Measurements from ENCODE around the gene YY1.
"Not testable (repeated sequence)": the region's sequence is repeated elsewhere in the genome, so short reads cannot be mapped to it uniquely, and the experiment has no call there.

YY1 gene

GRCh38 chr14:100238419-100239210, at the start of gene YY1:
TSS of gene YY1 (plus strand) at chr14:100239144. CDS start at chr14:100239245, 101 bp downstream.
- peak; percentile 90 for DNase-seq (ENCODE audit: low read depth, low spot score)

GRCh38 chr14:100190126-100190525, 48.8 kb upstream of the YY1 start:
- DNase-seq (ENCODE audit: low read depth, low spot score) = no peak

GRCh38 chr14:100191584-100192249, 47.2 kb upstream of the YY1 start:
- DNase-seq (ENCODE audit: low read depth, low spot score) = no peak

GRCh38 chr14:100192250-100192671, 46.7 kb upstream of the YY1 start:
- no peak for DNase-seq (ENCODE audit: low read depth, low spot score)

- peak; percentile 94 for DNase-seq (ENCODE audit: low read depth, low spot score)
These were observed 46.1 kb upstream of the YY1 start for GRCh38 chr14:100192672-100193416.

GRCh38 chr14:100193417-100194357, 45.3 kb upstream of the YY1 start:
- no peak for DNase-seq (ENCODE audit: low read depth, low spot score)

GRCh38 chr14:100199240-100199860, 39.6 kb upstream of the YY1 start:
- no peak for DNase-seq (ENCODE audit: low read depth, low spot score)

- no peak for DNase-seq (ENCODE audit: low read depth, low spot score)
These were observed 38.6 kb upstream of the YY1 start for GRCh38 chr14:100200311-100200710.

GRCh38 chr14:100201701-100202100, 37.2 kb upstream of the YY1 start:
- no peak for DNase-seq (ENCODE audit: low read depth, low spot score)

- DNase-seq (ENCODE audit: low read depth, low spot score) = no peak
These were observed 36.2 kb upstream of the YY1 start for GRCh38 chr14:100202712-100203111.

- DNase-seq (ENCODE audit: low read depth, low spot score) = no peak
These were observed 35.8 kb upstream of the YY1 start for GRCh38 chr14:100203146-100203545.

- no peak for DNase-seq (ENCODE audit: low read depth, low spot score)
These were observed 34.7 kb upstream of the YY1 start for GRCh38 chr14:100203962-100204834.

- not testable (repeated sequence) for DNase-seq (ENCODE audit: low read depth, low spot score)
These were observed 34.1 kb upstream of the YY1 start for GRCh38 chr14:100204835-100205167.

- not testable (repeated sequence) for DNase-seq (ENCODE audit: low read depth, low spot score)
These were observed 31.4 kb upstream of the YY1 start for GRCh38 chr14:100207588-100207987.

GRCh38 chr14:100208136-100208535, 30.8 kb upstream of the YY1 start:
- not testable (repeated sequence) for DNase-seq (ENCODE audit: low read depth, low spot score)

GRCh38 chr14:100211366-100211765, 27.6 kb upstream of the YY1 start:
- no peak for DNase-seq (ENCODE audit: low read depth, low spot score)

GRCh38 chr14:100211893-100212292, 27.1 kb upstream of the YY1 start:
- no peak for DNase-seq (ENCODE audit: low read depth, low spot score)

- no peak for DNase-seq (ENCODE audit: low read depth, low spot score)
These were observed 26.2 kb upstream of the YY1 start for GRCh38 chr14:100212476-100213333.

- DNase-seq (ENCODE audit: low read depth, low spot score) = no peak
These were observed 25.4 kb upstream of the YY1 start for GRCh38 chr14:100213587-100213955.
